Activated CD4-positive, alpha-beta T cell treated with anti-CD3 and anti-CD28 coated beads for 24 hours (primary cell): ENCODE results near the gene TMEM263.
A peak's percentile ranks its signal among the peaks of the same experiment; 100 is the strongest.
"Not testable (repeated sequence)": the region's sequence is repeated elsewhere in the genome, so short reads cannot be mapped to it uniquely, and the experiment has no call there.

ENCODE experiments used
- DNase-seq, 2 donors: peaks; one replicate each; pipeline ENCODE4 v3.0.0-alpha.2; 2020; ENCODE audit warnings: low read depth in 2 of 2

TMEM263 gene

DNA sequence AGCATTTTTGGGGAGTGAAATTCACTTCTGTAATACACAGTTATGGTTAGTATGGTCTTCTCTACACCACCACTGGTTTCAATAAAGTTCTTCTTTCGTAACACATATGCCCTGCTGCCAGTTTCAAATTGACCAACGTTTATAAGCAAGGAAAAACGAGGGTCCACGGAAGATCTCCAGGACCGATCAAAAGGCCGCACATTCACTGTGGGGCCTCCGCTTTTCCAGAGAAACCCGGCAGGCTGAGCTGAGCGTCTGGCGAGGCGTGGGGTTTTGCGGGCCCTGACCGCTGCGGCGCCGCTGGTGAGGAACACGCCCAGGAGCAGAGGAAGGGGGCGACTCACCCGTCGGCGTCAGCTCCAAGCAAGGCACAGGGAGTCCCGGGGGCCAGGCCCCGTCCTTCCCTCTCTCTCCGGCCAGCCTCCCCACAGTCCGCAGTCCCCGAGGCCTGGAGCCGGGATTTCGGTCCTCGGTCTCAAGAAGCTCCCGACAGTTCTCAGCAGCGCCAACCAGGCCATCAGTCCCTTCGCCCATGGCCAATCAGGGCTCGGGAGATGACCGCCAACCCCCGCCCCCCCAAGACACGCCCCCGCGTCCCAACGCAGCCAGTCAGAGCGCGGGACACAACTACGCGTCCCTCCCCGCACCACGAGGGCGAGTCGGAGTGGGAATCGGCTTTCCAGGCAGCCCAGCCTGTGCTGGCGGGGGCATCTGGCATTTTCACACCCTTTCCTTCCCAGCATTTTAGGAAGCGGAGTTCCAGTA, 31.1 kb downstream of the TMEM263 start, which contains the start of gene MTERF2:
TSS of gene MTERF2 (minus strand) at position 522 of the 765 bp plus-strand sequence. CDS start 8,432 bp downstream, outside the sequence.
- DNase-seq = peak; percentile 68 to 69

DNA sequence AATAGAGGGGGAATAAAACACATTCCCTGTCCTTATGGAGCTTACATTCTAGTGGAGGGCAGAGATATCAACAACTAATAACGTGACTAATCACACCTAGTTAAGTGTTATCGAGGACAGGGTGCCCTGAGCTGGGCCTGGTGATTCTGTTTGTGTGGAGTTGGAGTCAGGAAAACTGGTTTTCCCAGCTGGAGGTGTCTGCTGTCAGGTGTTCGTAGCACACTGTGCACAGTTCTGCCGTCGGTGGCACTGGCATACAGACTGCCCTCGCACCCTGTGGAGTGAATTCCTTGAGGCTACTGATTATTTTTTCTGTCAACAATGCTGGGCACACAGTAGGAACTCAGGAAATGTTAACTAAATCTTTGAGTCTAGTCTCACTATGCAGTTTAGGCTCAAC, 32.1 kb downstream of the TMEM263 start:
- DNase-seq = no peak

DNA sequence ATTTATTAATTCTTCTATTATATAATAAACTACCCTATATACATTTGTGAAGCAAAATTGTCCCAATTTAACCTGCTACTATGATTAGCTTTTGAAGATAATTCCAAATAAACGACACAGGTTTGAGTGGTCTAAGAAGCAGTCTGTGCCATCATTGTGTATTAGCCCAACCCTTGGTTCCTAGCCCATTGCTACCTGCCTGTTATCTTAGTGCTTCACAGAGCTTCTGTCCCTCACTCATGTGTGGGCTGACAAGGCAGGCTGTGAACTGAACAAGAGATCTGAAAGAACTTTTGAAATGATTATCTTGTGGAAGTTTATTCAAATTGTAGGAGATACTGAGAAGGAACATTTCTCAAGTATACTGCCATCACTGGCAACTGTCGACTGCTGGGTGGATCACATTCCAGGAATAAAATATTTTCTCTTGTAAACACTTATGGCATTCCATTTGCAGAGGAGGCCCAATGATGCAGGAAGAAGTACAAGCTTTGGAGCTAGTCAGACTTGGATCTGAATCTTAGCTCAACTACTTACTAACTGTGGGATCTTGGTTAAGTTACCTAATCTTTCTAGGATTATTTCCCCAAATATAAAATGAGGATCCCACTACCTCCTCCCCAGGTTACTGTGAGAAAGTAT, 39.0 kb downstream of the TMEM263 start:
- no peak for DNase-seq

DNA sequence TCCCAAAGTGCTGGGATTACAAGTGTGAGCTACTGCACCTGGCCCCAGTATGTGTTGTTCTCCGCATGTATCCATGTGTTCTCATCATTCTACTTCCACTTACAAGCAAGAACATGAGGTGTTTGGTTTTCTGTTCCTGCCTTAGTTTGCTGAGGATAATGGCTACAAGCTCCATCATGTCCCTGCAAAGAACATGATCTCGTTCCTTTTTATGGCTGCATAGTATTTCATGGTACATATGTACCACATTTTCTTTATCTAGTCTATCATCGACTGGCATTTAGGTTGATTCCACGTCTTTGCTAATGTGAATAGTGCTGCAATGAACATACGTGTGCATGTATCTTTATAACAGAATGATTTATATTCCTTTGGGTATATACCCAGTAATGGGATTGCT, 40.4 kb downstream of the TMEM263 start:
- DNase-seq = not testable (repeated sequence)

DNA sequence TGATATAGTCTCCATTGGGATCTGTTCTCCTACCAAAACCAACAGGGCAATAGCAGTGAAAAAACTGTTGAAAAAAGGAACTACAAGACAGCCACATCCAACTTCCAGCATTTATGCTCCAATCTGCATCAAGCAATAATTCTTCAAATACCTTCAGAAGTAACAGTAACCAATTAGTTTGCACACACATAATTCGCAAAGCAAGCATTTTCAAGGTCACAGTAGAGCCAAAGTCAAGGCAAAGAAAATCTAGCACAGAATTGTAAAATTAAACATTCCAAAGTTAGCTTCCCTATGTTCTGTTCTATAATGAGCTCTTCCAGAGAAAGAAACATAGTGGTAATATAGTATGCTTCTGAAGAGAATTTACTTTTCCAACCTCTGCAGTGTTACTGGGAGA, 42.2 kb downstream of the TMEM263 start:
- DNase-seq = no peak

DNA sequence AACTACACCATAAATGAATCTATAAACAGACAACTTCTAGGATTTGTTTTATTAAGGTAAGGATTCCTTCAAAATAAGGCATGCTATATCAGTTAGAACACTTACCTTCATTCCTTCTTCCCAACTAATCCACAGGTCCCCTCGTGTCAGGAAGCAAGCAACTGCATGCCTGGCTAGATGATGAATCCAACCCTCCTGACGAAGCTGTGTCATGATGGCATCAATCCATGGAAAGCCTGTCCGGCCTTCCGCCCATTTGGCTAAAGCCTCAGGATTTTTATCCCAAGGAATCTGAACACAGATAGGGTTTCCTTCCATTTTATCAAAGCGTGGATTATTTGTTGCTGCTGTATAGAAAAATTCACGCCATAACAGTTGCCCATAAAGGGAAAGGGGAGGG, 43.7 kb downstream of the TMEM263 start:
- DNase-seq = no peak

DNA sequence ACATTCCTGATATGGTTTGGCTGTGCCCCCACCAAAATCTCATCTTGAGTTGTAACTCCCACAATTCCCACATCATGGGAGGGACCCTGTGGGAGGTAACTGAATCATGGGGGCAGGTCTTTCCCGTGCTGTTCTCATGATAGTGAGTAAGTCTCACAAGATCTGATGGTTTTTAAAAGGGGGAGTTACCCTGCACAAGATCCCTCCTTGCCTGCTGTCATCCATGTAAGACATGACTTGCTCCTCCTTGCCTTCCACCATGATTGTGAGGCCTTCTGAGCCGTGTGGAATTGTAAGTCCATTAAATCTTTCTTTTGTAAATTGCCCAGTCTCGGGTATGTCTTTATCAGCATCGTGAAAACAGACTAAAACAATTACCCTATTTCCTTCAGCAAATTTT, 47.0 kb downstream of the TMEM263 start:
- DNase-seq = not testable (repeated sequence)

DNA sequence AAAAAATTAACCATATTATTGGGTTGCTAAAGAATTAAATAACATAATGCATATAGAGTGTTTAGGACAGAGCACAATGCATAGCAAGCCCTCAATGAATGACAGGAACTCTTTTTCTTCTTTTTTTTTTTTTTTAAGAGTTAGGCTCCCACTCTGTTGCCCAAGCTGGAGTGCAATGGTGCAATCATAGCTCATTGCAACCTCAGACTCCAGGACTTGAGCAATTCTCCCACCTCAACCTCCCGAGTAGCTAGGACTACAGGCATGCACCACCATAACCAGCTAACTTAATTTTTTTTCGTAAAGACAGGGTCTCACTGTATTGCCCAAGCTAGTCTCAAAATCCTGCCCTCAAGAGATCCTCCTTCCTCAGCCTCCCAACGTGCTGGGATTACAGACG, 51.7 kb downstream of the TMEM263 start:
- DNase-seq = no peak

DNA sequence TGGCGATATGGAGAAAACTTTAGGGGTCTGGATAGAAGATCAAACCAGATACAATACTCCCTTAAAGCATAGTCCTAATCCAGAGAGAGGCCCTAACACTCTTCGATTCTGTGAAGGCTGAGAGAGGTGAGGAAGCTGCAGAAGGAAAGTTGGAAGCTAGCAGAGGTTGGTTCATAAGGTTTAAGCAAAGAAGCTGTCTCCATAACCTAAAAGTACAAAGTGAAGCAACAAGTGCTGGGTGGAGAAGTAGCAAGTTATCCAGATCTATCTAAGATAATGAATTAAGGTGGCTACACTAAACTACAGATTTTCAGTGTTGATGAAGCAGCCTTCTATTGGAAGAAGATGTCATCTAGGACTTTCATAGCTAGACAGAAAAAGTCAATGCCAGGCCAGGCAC, 55.8 kb downstream of the TMEM263 start:
- no peak for DNase-seq

DNA sequence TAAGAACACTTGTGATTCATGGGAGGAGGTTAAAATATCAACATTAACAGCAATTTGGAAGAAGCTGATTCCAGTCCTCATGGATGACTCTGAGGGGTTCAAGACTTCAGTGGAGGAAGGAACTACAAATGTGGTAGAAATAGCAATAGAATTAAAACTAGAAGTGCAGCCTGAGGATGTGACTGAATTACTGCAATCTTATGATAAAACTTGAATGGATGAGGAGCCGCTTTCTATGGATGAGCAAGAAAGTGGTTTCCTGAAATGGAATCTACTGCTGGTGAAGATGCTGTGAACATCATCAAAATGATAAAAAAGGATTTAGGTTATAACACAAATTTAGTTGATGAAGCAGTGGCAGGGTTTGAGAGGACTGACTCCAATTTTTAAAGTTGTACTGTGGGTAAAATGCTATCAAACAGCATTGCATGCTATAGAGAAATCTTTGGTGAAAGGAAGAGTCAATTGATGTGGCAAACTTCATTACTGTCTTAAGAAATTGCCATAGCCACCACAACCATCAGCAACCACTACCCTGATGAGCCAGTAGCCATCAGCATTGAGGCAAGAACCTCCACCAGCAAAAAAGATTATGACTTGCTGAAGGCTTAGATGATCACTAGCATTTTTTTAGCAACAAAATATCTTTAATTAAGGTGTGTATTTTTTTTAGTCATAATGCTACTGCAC, 57.2 kb downstream of the TMEM263 start:
- DNase-seq = no peak

DNA sequence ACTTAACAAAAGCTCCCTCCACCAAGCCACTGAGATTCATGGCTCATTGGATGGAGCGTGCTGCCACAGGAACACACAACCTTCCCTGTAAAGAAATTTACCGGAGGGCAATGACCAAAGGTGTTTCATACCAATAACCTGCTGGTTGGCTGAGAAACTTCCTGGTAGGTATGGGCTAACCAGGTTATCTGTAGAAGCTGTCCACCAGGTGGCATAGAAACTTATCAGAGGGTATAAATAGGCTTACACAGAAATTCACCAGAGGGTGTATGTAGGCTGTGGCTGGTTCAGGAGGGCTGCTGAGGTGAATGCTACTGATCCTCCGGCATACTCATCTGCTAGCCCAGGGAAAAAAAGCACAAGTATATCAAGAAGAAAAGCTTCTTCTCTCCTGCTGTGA, 58.3 kb downstream of the TMEM263 start:
- DNase-seq = no peak

DNA sequence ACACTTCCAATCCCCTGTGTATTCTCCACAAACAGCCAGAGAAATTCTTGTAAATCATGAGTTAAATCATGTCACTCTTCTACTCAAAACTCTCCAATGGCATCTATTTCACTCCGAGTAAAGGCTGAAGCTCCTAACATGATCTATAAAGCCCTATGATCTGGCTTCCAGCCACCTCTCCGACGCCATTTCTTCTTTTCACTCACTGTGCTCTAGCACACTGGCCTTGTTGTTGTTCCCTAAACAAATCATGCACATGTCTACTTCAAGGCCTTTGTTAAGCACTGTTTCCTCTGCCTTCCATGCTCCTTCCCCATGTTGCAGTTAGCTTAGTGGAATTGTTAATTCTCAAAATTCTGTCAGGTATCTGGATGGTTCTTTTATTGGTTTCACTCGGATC, 61.3 kb downstream of the TMEM263 start:
- no peak for DNase-seq

DNA sequence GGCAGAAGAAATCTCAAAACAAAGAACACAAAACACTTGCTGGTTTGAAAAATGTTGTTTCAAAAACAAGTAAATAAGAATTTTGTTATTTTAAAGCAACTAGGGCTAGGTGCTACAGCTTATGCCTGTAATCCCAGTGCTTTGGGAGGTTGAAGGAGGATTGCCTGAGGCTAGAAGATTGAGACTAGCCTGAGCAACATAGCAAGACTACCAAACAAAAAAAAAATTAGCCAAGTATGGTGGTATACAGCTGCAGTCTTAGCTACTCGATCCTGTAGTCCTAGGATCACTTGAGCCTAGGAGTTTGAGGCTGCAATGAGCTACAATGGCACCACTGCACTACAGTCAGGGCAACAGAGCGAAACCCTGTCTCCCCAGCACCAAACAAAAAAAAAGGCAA, 63.8 kb downstream of the TMEM263 start:
- no peak for DNase-seq
